H1 (cell line): ENCODE measurements around the gene TMEM131L. TPM values are rescaled to one million over a fixed set of nuclear protein-coding genes. Genes with fewer than 3 reads are reported as not detected.

Experiments
- CTCF ChIA-PET: fragments of 300-600 bp; sonication (Branson Sonifier 250); formaldehyde crosslinking; loops from one replicate; lab custom pipeline; 2021; ENCODE audit not compliant: partially characterized antibody; lab: Charles Lee
- POLR2A ChIA-PET: fragments of 300-600 bp; sonication (Branson Sonifier 250); formaldehyde crosslinking; loops from one replicate; lab custom pipeline; 2021; ENCODE audit warnings: inconsistent platforms; ENCODE audit not compliant: partially characterized antibody; lab: Charles Lee
- DNase-seq, 2 experiments: peaks; one replicate each; pipeline versions ENCODE4 v3.0.0 to v3.0.0-alpha.2; 2010 to 2022; ENCODE audit warnings: low spot score in 2 of 2, low read depth in 1 of 2, mixed read lengths in 1 of 2
- FAIRE-seq: peaks from 2 replicates; lab custom pipeline; 2011; peaks lifted over from hg19 to GRCh38; lab: Jason Lieb, UNC
- H2AFZ ChIP-seq: 2 replicates; pipeline ENCODE4 v1.8.1; 2012; ENCODE audit warnings: low read length, inconsistent platforms
- H2AK5ac ChIP-seq: 2 replicates; pipeline ENCODE4 v1.6.1; 2013; ENCODE audit warnings: low read depth, low read length
- H2BK120ac ChIP-seq: replicated peaks from 2 replicates; pipeline ENCODE3; 2013; ENCODE audit warnings: low read depth, low read length, inconsistent platforms
- H2BK12ac ChIP-seq: 2 replicates; pipeline ENCODE4 v1.6.1; 2013; ENCODE audit warnings: low read depth, low read length
- H2BK15ac ChIP-seq: 2 replicates; pipeline ENCODE4 v1.6.1; 2013; ENCODE audit warnings: low read length
- H2BK20ac ChIP-seq: 2 replicates; pipeline ENCODE4 v1.6.1; 2013; ENCODE audit warnings: low read length
- H2BK5ac ChIP-seq: 2 replicates; pipeline ENCODE4 v1.6.1; 2013; ENCODE audit warnings: low read depth, low read length
- H3K14ac ChIP-seq: 2 replicates; pipeline ENCODE4 v1.6.1; 2013; ENCODE audit warnings: inconsistent platforms; ENCODE audit not compliant: insufficient read length
- H3K18ac ChIP-seq: 2 replicates; pipeline ENCODE4 v1.6.1; 2013; ENCODE audit warnings: low read length; ENCODE audit errors: extremely low read depth
- H3K23ac ChIP-seq: 2 replicates; pipeline ENCODE4 v1.6.1; 2013; ENCODE audit warnings: inconsistent platforms; ENCODE audit not compliant: insufficient read length
- H3K23me2 ChIP-seq: 2 replicates; pipeline ENCODE4 v1.6.1; 2013; ENCODE audit warnings: low read depth, low read length
- H3K27ac ChIP-seq: 2 replicates; pipeline ENCODE4 v1.6.1; 2011; ENCODE audit warnings: low read depth, low read length, inconsistent platforms
- H3K27me3 ChIP-seq, 4 experiments: replicated peaks in 1 of 4; 1 replicate in 1 of 4; 2 replicates in 3 of 4; pipeline versions ENCODE4 v1.6.1 to v1.8.1; 2011 to 2013; ENCODE audit warnings: low read length in 3 of 4, mild to moderate bottlenecking in 3 of 4, inconsistent platforms in 2 of 4, mixed read lengths in 2 of 4, moderate library complexity in 1 of 4; ENCODE audit not compliant: control insufficient read depth in 3 of 4, insufficient read depth in 3 of 4; ENCODE audit errors: extremely low read depth in 1 of 4
- H3K36me3 ChIP-seq, 4 experiments: 2 replicates each; pipeline versions ENCODE4 v1.6.1 to v1.8.1; 2011 to 2013; ENCODE audit warnings: mild to moderate bottlenecking in 4 of 4, low read length in 3 of 4, moderate library complexity in 2 of 4, control low read depth in 1 of 4, inconsistent platforms in 1 of 4; ENCODE audit not compliant: insufficient read depth in 4 of 4, control insufficient read depth in 2 of 4
- H3K4ac ChIP-seq: replicated peaks from 2 replicates; pipeline ENCODE3; 2013; ENCODE audit warnings: low read length, low read depth, mixed read lengths, inconsistent platforms; ENCODE audit not compliant: insufficient read length
- H3K4me1 ChIP-seq, 4 experiments: replicated peaks in 1 of 4; 1 replicate in 1 of 4; 2 replicates in 3 of 4; pipeline versions ENCODE4 v1.6.1 to v1.8.1; 2011 to 2013; ENCODE audit warnings: low read length in 3 of 4, inconsistent platforms in 2 of 4, mixed read lengths in 1 of 4; ENCODE audit not compliant: insufficient read depth in 4 of 4, control insufficient read depth in 3 of 4
- H3K4me2 ChIP-seq, 2 experiments: 2 replicates each; pipeline versions ENCODE4 v1.6.1 to v1.8.1; 2011 to 2013; ENCODE audit warnings: low read depth in 2 of 2, low read length in 2 of 2, control low read depth in 1 of 2, inconsistent platforms in 1 of 2, mild to moderate bottlenecking in 1 of 2; ENCODE audit not compliant: insufficient read depth in 1 of 2
- H3K4me3 ChIP-seq, 4 experiments: fragments of 200-600, 300-600 bp in 1 of 4; sonication (generic), shearing (Covaris generic), sonication (Bioruptor Twin) in 1 of 4; 2 replicates each; pipeline versions ENCODE4 v1.5.1 to v1.8.1; 2011 to 2016; ENCODE audit warnings: low read length in 4 of 4, low read depth in 3 of 4, control low read depth in 2 of 4, inconsistent platforms in 2 of 4, mild to moderate bottlenecking in 2 of 4, mixed read lengths in 1 of 4, moderate library complexity in 1 of 4; ENCODE audit not compliant: insufficient read depth in 2 of 4; ENCODE audit errors: extremely low read depth in 1 of 4
- H3K56ac ChIP-seq: replicated peaks from 2 replicates; pipeline ENCODE3; 2013; ENCODE audit warnings: low read depth, mild to moderate bottlenecking, mixed read lengths, low read length, inconsistent platforms; ENCODE audit not compliant: insufficient read length
- H3K79me1 ChIP-seq: 2 replicates; pipeline ENCODE4 v1.6.1; 2013; ENCODE audit warnings: low read depth, low read length, control low read depth
- H3K79me2 ChIP-seq, 2 experiments: 2 replicates each; pipeline versions ENCODE4 v1.6.1 to v1.8.1; 2012 to 2013; ENCODE audit warnings: low read length in 2 of 2, mild to moderate bottlenecking in 2 of 2, inconsistent platforms in 1 of 2; ENCODE audit not compliant: insufficient read depth in 2 of 2, control insufficient read depth in 1 of 2
- H3K9ac ChIP-seq, 4 experiments: replicated peaks in 1 of 4; 1 replicate in 1 of 4; 2 replicates in 3 of 4; pipeline versions ENCODE4 v1.6.1 to v1.8.1; 2011 to 2013; ENCODE audit warnings: low read depth in 3 of 4, low read length in 3 of 4, control low read depth in 2 of 4, mild to moderate bottlenecking in 2 of 4, moderate library complexity in 2 of 4, inconsistent platforms in 1 of 4; ENCODE audit errors: extremely low read depth in 1 of 4
- H3K9me3 ChIP-seq, 2 experiments: 2 replicates each; pipeline versions ENCODE4 v1.6.1 to v1.8.1; 2012 to 2013; ENCODE audit warnings: mild to moderate bottlenecking in 2 of 2, moderate library complexity in 2 of 2, control low read depth in 1 of 2, inconsistent platforms in 1 of 2, low read depth in 1 of 2, low read length in 1 of 2, mixed read lengths in 1 of 2; ENCODE audit not compliant: insufficient read depth in 2 of 2
- H4K20me1 ChIP-seq, 2 experiments: replicated peaks in 1 of 2; 2 replicates each; pipeline versions ENCODE3 to v1.8.1; 2011 to 2013; ENCODE audit warnings: inconsistent platforms in 2 of 2, low read length in 2 of 2, mild to moderate bottlenecking in 1 of 2; ENCODE audit not compliant: insufficient read depth in 2 of 2, control insufficient read depth in 1 of 2
- H4K5ac ChIP-seq: 2 replicates; pipeline ENCODE4 v1.6.1; 2013; ENCODE audit warnings: low read length, low read depth, mixed read lengths, inconsistent platforms; ENCODE audit not compliant: insufficient read length
- H4K8ac ChIP-seq: 2 replicates; pipeline ENCODE4 v1.8.0; 2013; ENCODE audit warnings: mild to moderate bottlenecking, moderate library complexity, low read length, inconsistent platforms; ENCODE audit not compliant: insufficient read depth; ENCODE audit errors: extremely low read depth
- H4K91ac ChIP-seq: replicated peaks from 2 replicates; pipeline ENCODE3; 2013; ENCODE audit warnings: low read length, mixed read lengths, inconsistent platforms; ENCODE audit not compliant: insufficient read length
- CHD1 ChIP-seq: IDR thresholded peaks from 2 replicates; pipeline ENCODE4 v1.6.1; 2012; ENCODE audit warnings: low read depth, low read length, improper control_type of control experiment
- JUND ChIP-seq: IDR thresholded peaks from 2 replicates; pipeline ENCODE4 v1.6.1; 2011; ENCODE audit warnings: mild to moderate bottlenecking, improper control_type of control experiment, low read length
- POLR2AphosphoS5 ChIP-seq: IDR thresholded peaks from 2 replicates; pipeline ENCODE4 v1.6.1; 2011; ENCODE audit warnings: low read depth, low read length
- YY1 ChIP-seq: IDR thresholded peaks from 2 replicates; pipeline ENCODE4 v1.6.1; 2011; ENCODE audit warnings: low read depth, mild to moderate bottlenecking, low read length
- WGBS, 2 experiments: shearing (Covaris generic) in 1 of 2; methylation state at CpG; one replicate each; pipeline versions ENCODE4 v1.1.6 to v1.1.7; 2013 to 2015; ENCODE audit warnings: low lambda C conversion rate in 2 of 2, mixed read lengths in 2 of 2, inconsistent platforms in 1 of 2, low coverage in 1 of 2, missing lambda C conversion rate in 1 of 2; ENCODE audit not compliant: insufficient replicate concordance in 2 of 2, insufficient coverage in 1 of 2, insufficient read length in 1 of 2; ENCODE audit errors: extremely low coverage in 1 of 2, missing lambda C conversion rate in 1 of 2; 5-methylcytosine and 5-hydroxymethylcytosine counted together
- polyA plus RNA-seq, 7 experiments: library from polyadenylated mRNA; depleted of rRNA in 3 of 7; stranded (reverse) in 5 of 7; unstranded in 2 of 7; fragments of >200 nt in 5 of 7; fragments of 200-250 nt in 2 of 7; gene quantifications; 1 replicate in 5 of 7; 2 replicates in 1 of 7; 4 replicates in 1 of 7; pipeline versions ENCODE4 v1.2.1 to v1.2.3, GENCODE V29; 2011 to 2013; ENCODE audit warnings: missing spikeins in 2 of 7, mixed read lengths in 2 of 7
- total RNA-seq: library from RNA; stranded (reverse); fragmentation: NEBNext Ultra II Directional; extraction: Animal tissue kit (Norgen Biotek cat#: 25700); gene quantifications from 2 replicates; pipeline ENCODE4 v1.2.1, GENCODE V29; 2021

The TMEM131L gene
- total and polyA plus RNA-seq, 2 of the 8 experiments (the other 6 are each of a cell fraction or from before 2014, with no cell fraction given) = 14.3 to 26.1 TPM

DNA sequence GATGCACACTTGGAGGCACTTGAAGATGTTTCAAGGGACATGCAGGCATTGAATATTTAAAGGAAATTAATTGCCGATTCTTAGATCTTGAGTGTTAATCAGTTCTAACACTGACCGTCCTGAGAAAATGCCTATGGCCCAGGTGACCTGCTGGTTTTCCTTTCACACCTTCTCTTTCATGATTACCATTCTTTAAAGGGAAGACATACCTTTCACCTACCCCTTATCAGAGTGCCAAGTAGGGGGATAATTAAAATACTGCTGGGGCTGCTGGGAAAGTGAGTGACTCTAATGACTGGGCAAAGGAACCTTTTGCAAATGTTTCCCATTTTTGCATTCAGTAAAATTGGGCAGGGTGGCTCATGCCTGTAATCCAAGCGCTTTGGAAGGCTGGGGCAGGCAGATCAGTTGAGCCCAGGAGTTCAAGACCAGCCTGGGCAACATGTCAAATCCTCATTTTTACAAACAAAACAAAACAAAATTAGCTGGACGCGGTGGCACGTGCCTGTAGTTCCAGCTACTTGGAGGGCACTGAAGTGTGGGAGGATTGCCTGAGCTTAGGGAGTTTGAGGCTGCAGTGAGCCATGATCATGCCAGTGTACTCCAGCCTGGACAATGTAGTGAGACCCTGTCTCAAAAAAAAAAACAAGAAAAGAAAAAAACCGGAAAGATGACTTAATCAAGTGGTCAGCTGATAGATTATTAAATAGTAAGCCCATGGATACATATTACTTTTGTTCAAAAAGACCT is 44.3 kb downstream of the TMEM131L start:
- no peak overlapping the region for H3K56ac ChIP-seq
- H2AFZ ChIP-seq = no peak overlapping the region
- FAIRE-seq (no peak), DNase-seq (peak in 1 of 2 experiments; percentile 16)
- no peak overlapping the region for H3K4ac ChIP-seq
- H2BK5ac ChIP-seq = no peak overlapping the region
- H2BK20ac ChIP-seq = no peak overlapping the region
- H3K4me2 ChIP-seq = no peak overlapping the region
- no peak overlapping the region for H2BK15ac ChIP-seq
- CTCF ChIA-PET = interaction anchor here (0.5 kb wide), 1 partner anchor 10 kb away, joined by 3 read pairs; no protein-coding TSS in a partner anchor
- H3K27me3 ChIP-seq = no peaks in the 10 kb centered on the region
- no peak overlapping the region for H2BK120ac ChIP-seq
- H3K4me1 ChIP-seq = peaks cover 0 to 5% (median 4%) of the 10 kb centered on the region in 4 experiments; a peak in 3 of 7 replicates
- no peak overlapping the region for H3K27ac ChIP-seq
- no peak overlapping the region for H4K91ac ChIP-seq
- H3K9ac ChIP-seq = no peak overlapping the region
- peaks cover 0 to 20% of the 10 kb centered on the region in 2 experiments; a peak in 1 of 4 replicates for H3K79me2 ChIP-seq
- H3K14ac ChIP-seq = no peak overlapping the region
- TF ChIP-seq YY1 = no peak
- TF ChIP-seq JUND = no peak
- TF ChIP-seq POLR2AphosphoS5 = no peak
- TF ChIP-seq CHD1 = no peak
- TF ChIP-seq, all 59 proteins: peak for 0
- Histone ChIP-seq H3K23me2 (no peaks in the 10 kb centered on the region; the same call in 1 of the 2 replicates), H4K8ac (peak overlapping the region; percentile 65; the same call in 1 of the 2 replicates), H3K79me1 (peaks cover 2% of the 10 kb centered on the region; the same call in 1 of the 2 replicates), H2AK5ac (no peak overlapping the region), H4K20me1 (no peaks in the 10 kb centered on the region), H3K4me3 (no peak overlapping the region), H3K36me3 (peaks cover 0 to 3% (median 0%) of the 10 kb centered on the region in 4 experiments; a peak in 1 of 8 replicates), H4K5ac (no peak overlapping the region), H3K23ac (no peak overlapping the region), H2BK12ac (no peak overlapping the region), H3K9me3 (no peaks in the 10 kb centered on the region), H3K18ac (no peak overlapping the region)
- POLR2A ChIA-PET = no interaction called here
- 89% methylated on average over 7 of the region's 7 CpGs; no CpG with 5 or more reads in 1 of the 2 experiments for WGBS, 2 experiments
